Hepatocyte (in vitro differentiated cells): ENCODE data around the gene SLC6A4.

Experiments
- EZH2 ChIP-seq: fragments of 200-600 bp; sonication (generic); IDR thresholded peaks from 2 replicates; pipeline ENCODE4 v1.6.1; 2016; ENCODE audit warnings: antibody characterized with exemption, mild to moderate bottlenecking, borderline replicate concordance
- EZH2phosphoT487 ChIP-seq: fragments of 200-600 bp; sonication (generic); IDR thresholded peaks from one replicate; pipeline ENCODE4 v1.6.1; 2018; ENCODE audit warnings: antibody characterized with exemption, mild to moderate bottlenecking, low read depth, moderate library complexity; ENCODE audit not compliant: unreplicated experiment, severe bottlenecking
- TF ChIP-seq, protein P1 (sequence below): fragments of 200-600 bp; sonication (generic); IDR thresholded peaks from 2 replicates; pipeline ENCODE4 v1.5.1; 2016; ENCODE audit warnings: antibody characterized with exemption, mild to moderate bottlenecking; ENCODE audit not compliant: poor library complexity

DNA sequence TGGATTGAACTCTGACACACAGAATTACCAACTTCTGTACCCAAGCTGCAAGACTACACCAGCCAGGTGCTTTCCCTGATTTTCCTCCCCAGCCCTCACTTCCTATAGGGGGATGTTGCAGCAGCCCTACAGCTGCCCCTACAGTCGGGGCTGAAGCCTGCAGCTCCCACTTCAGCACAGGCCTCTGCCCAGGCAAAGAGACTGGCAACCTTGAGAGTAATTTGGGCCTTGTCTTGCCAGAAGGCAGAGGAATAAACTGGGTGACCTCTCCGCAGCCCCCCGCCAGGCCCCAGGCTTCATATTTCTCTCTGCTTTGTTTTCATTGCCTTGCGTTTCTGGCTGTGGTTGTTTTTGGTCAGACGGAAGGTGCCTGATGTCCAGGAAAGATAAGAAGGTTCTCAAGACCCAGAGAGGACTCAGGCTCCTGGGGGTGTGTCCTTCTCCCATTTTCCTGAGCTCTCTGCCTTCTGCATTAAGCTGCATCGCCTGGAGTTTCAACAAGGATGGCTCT, 32.0 kb downstream of the SLC6A4 start:
- TF ChIP-seq, protein P1, sequence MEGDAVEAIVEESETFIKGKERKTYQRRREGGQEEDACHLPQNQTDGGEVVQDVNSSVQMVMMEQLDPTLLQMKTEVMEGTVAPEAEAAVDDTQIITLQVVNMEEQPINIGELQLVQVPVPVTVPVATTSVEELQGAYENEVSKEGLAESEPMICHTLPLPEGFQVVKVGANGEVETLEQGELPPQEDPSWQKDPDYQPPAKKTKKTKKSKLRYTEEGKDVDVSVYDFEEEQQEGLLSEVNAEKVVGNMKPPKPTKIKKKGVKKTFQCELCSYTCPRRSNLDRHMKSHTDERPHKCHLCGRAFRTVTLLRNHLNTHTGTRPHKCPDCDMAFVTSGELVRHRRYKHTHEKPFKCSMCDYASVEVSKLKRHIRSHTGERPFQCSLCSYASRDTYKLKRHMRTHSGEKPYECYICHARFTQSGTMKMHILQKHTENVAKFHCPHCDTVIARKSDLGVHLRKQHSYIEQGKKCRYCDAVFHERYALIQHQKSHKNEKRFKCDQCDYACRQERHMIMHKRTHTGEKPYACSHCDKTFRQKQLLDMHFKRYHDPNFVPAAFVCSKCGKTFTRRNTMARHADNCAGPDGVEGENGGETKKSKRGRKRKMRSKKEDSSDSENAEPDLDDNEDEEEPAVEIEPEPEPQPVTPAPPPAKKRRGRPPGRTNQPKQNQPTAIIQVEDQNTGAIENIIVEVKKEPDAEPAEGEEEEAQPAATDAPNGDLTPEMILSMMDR, result no peak
- TF ChIP-seq EZH2, result no peak
- no peak for TF ChIP-seq EZH2phosphoT487
